ENCODE results near the gene PCIF1.

GRCh38 chr20:45907219-45907948 lies 27.1 kb upstream of the PCIF1 start:
- no peak for TF ChIP-seq CTCF (IDR thresholded peaks at IDR 0.05)
- no peak for TF ChIP-seq POLR2A (IDR thresholded peaks at IDR 0.05)
